HG02970 (cell line): ENCODE results near the gene HDAC11.

Experiments used
- ATAC-seq: cut with Tn5 transposase; IDR thresholded peaks from one replicate; pipeline ENCODE4 v1.9.1; 2021; ENCODE audit warnings: mild to moderate bottlenecking, moderate library complexity, moderate number of reproducible peaks; ENCODE audit not compliant: unreplicated experiment, low FRiP score

Gene HDAC11

DNA sequence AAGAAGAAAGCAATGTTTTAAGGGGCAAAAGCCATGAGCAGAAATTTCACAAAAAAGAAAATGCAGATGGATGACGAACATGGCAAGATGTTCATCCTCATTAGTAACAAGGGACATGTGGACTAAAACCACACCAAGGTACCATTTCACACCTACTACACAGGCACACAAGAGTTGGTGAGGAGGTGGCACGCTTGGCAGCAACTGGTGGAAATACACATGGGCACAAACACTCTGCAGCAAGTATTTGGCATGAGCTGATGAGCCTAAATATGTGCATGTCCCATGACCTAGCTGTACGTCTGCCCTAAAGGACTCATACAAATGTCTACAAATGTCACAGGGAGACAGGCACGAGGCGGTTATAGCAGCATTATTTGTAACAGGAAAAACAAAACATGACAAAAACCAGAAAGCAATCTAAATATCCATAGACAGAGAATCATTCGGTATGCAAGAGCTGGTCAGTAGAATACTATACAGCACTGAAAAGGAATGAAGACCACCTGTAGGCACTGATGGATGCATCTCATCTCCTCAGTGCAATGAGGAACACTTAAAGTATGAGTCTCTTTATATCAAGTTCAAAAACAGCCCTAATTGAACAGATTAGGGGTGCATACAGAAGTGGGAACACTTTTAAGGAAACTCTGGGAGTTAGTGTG, 57.3 kb downstream of the HDAC11 start:
- ATAC-seq = no peak

DNA sequence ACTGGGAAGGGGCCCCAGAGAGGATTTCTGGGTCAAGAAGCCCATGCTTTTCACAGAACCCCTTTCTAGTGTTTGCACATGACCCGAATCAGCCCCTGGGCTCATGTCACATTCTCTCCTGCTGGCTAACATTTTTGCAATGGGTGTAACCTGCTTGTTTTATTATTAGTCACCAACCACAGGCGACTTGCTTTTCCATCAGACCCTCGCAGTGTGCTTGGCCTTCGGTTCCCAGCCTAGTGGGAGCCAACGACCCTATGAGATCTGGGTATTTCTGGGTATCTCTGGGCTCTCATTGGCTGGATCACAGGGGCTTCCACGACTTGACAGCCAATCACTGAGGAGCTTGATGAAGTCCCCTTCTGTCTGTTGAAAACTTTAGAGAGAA, 57.8 kb downstream of the HDAC11 start:
- no peak for ATAC-seq

DNA sequence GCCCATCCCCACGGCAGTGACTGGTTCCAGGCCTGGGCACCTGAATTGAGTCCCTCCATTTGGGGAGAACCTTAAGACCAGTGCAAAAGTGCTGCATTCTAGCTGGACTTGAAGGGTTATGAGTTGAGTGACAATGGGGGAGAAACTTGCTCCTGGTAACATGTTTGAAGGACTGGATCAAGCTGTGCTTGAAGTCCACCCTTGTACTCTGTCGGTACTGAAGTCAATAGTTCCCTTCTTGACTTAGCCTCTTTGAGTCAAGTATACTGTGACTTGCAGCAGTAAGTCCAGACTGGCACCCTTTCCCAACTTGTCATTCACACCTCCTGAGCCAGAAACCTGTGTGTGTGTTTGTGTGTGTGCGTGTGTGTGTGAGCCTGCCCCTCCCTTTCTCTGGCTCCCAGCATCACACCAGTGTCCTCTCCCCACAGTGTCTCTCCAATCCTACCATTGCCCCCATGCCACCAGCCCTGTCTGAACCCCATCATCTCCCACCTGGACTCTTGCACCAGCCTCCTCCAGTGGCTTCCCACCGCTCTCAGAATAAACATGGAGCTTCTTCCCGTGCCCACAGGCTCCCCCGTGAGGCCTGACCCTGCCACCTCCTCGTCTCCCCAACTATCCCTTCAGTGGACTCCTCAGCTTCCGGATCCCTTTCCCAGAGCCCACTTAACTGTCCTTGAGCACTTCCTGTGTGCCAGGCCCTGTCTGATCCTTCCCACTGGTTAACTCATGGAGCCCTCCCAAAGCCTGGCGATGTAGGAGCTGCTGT, 58.6 kb downstream of the HDAC11 start:
- no peak for ATAC-seq

DNA sequence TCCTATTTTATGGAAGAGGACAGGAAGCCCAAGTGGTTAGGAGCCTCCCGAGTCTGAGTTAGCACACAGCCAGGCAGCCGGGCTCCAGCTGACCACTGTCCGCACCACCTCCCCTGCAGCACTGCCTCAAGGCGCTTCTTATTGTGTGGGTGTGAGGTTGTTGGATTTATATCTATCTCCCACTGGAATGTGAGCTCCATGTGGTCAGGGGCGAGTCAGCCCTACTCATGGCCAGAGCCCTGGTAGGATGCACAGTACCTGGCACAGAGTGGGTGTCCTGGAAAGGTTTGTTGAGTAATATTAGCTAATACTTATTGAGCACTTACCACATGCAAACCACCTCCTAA, 59.2 kb downstream of the HDAC11 start:
- ATAC-seq = no peak

DNA sequence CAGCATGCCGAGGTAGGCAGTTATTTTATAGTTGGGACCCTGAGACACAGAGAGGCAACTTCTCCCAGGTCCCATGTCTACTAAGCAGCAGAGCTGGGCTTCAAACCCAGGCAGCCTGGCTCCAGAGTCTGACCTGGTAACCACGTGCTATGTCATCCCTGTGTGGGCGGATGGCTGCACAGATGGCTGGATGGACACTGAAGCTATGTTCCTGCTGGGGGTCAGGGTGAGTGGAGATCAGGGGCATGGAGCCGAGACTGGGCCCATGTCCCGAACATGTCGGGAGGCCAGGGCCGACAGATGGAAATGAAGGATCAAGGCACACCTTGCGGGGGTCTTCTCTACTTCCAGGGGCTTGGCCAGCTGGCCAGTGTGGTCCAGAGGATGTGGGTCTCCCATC, 59.6 kb downstream of the HDAC11 start:
- ATAC-seq = no peak

DNA sequence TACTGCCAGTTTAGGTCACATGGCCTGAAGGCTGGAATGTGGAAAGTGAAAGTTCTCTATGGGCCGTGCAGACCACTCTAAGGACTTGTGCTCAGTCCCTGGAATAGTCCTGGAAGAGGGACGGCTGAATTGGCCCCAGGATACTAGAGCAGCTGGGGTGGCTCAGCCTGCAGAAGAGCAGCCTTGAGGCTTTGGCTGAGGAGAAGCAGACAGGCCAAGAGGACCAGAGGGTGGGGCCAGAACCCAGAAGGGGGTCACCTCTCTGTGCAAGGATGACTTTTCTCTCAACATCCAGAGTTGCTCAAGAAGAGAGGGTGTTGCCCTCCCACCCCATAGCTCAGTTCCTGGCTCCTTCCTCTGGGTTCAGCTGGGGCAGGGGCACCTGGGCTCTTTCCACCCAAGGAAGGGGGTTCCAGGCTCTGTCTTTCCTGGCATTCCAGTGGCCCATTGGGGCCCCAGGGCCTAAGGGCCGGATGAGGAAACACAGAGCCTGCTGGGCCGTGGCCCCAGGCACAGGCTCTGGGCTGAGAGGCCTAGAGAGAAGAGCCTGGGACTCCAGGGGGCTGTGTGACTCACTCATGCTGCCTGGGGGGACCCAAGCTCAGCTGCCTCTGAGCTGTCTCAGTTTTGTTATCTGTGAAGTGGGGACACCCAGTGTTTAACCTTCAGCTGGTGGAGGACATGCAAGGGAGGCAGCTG, 60.3 kb downstream of the HDAC11 start:
- ATAC-seq = no peak

DNA sequence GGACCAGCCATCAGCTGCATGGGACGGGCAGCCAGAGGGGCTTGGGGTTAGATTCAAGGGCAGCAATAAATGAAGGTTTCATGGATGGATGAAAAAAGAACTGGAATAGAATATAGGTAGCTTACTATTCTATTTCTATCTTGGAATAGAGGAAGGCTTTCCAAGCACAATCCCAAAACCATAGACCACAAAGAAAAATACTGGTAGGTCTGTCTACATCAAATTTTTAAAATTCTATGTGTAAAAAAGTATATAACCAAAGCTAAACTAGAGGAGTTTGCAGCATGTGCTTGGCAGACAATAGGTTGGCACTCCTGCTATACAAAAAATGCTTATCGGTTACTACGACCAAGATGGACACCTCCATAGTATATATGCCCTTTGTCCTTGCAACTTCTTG, 61.6 kb downstream of the HDAC11 start:
- no peak for ATAC-seq

DNA sequence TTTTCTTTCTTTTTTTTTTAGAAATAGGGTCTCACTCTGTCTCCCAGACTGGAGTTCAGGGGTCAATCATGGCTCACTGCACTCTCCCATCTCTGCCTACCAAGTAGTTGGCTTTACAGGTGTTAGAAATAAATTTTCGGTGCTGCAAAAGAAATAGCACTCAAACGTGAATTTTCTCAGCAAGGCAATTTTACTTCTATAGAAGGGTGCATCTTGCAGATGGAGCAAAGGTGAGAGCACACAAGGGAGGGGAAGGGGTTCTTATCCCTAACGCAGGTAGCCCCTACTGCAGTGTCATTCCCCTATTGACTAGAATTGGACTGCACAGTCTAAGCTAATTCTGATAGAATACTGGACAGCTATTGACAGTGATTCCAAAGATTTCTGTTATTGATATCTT, 62.0 kb downstream of the HDAC11 start:
- ATAC-seq = no peak

DNA sequence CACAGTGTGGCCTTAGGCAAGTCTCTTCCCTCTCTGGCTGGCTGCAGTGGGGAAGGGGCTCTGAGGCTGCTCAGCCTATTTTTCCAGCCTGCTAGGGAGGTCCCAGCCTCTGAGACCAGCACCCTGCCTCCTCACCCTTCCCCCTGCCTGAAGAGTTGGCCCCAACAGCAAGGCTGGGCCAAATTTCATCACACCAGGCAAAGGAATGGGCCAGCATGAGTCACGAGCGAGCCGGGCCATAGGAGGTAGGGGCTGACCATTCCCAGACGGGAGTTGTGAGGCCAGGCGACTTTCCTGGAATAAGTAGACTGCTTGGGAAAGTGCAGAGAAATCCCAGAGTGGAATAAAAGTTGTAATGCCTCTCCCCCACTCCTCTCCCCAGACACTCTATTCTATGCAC, 63.1 kb downstream of the HDAC11 start:
- ATAC-seq = no peak

DNA sequence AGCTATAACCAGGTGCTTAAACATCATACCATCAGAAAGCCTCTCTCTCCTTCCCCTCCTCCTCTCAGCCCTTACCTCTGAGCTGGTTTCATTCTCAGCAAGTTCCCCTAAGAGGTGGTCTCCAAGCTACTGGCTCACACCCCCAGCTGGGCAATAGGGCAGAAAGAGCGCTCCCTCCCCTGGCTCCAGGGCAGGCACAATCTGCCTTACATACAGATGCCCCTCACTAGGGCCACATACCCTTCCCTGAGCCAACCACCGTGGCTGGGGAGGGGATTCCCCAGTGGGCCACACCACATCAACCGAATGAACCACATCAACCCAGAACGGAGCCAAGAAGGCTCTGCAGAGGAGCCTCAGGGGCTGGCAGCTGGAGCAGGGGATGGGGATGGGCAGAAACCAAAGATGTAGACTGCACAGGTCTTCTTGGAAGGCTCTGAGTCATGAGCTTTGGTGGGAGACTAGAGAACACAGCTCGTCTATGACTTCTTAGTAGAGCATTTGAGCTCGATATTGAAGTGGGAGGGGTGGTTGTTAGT, 64.3 kb downstream of the HDAC11 start:
- ATAC-seq = no peak

DNA sequence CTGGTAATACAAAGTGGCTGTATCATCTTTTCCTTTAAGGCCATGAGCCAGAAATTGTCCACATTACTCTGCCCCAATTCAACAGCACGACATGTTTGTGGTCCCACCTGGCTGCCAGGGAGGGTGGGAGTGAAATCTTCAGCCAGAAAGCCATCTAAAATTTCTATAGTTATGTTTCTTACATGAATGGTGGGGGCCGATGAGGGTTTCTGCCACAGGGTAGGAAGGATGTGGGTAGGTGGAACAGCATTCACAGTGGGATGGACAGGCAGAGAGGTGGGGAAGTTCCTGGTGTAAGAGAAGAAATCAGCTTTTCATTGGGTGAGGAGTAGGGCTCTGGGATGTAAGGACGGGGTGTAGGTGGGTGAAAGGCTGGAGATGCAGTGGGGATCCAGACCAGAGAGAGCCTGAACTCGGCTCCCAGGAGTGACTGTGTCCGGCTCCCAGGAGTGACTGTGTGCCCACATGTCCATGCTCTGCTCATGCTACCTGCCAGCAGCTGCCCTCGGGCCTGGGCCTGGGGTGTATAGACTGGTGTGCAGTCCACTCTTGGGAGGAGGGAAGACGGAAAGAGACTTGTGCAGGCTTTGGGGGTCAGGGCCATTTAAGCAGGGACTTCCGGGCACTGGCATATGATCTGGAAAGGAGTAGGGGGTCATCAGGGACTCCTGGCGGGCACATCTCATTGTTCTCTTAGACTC, 65.0 kb downstream of the HDAC11 start:
- no peak for ATAC-seq

DNA sequence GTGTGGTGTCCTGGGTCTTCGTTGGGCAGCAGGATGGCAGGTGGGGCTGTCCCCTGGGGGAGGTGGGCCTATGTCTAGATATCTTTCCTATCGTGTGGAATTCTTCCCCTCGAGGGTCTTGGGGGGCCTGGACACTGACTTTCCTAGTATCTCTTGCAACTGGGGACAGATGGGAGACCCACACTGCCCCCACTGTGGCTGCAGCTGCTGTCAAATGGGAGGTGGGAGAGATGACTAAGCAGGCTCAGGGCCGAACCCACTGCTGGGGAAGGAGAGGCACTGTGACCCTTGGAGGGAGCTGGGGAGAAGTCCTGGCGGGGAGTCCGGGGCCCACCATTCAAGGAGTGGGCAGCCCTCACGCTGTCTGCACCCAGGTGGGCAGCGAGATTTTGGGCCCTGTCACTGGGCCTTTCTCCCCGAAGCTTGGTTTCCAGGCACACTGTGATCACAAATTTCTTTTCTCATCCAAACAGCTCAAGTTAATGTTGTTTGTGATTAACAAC, 65.9 kb downstream of the HDAC11 start:
- no peak for ATAC-seq

DNA sequence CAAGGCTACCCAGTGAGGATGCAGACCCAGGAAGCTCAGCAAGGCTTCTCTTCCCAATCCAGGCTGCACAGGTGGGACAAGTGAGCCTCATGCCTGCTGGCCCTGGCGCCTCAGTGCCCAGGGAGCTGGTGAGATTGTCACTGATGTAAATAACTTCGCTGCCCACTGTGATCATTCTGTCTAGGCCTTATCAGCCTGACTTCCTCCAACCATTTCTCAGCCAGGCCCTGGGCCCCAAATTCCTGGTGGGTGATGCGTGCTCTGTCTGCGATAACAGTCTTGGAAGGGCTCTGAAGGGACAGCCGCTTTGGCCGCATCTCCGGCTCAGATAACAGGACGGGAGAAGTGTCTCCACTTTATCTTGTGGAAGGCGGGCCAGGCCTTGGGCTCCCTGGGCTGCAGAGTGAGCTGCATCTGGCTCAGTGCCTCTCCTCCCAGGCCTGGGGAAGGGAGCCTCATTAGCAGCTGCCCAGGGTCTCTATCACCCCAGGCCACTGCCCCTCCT, 66.6 kb downstream of the HDAC11 start:
- no peak for ATAC-seq

DNA sequence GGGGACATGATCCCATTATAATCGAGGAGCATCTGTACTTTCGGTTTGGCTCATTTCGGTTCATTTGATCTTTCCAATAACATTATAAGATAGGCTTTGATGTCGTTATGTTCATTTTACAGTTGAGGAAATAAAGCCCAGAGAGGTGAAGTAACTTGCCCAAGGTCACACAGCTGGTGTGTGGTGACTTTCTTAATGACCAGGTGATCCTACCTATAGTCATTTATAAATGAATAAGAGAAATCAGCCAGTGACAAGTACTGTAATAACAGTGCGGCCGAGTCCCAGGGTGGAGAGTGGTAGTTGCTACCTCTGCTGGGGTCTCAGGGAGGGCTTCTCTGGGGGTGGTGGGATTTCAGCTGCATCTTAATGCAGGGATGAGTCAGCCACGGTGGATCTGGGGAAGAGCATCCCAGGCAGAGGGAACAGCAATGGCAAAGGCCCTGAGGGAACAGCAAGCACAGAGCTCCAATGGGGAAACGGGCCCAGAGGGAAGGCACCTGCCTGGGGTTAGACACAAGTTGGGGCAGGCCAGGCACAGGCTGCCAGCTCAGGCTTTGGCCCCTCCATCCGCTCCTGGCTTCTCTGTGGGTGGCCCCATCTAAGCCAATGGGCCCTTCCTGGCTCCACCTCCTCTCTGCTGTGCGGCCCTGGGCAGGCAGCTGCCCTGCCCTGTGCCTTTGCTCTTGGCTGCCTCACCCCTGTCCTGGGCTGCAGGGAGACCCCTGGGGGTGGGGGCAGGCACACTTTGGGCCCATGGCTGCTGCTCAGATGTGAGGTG, 67.7 kb downstream of the HDAC11 start:
- no peak for ATAC-seq

DNA sequence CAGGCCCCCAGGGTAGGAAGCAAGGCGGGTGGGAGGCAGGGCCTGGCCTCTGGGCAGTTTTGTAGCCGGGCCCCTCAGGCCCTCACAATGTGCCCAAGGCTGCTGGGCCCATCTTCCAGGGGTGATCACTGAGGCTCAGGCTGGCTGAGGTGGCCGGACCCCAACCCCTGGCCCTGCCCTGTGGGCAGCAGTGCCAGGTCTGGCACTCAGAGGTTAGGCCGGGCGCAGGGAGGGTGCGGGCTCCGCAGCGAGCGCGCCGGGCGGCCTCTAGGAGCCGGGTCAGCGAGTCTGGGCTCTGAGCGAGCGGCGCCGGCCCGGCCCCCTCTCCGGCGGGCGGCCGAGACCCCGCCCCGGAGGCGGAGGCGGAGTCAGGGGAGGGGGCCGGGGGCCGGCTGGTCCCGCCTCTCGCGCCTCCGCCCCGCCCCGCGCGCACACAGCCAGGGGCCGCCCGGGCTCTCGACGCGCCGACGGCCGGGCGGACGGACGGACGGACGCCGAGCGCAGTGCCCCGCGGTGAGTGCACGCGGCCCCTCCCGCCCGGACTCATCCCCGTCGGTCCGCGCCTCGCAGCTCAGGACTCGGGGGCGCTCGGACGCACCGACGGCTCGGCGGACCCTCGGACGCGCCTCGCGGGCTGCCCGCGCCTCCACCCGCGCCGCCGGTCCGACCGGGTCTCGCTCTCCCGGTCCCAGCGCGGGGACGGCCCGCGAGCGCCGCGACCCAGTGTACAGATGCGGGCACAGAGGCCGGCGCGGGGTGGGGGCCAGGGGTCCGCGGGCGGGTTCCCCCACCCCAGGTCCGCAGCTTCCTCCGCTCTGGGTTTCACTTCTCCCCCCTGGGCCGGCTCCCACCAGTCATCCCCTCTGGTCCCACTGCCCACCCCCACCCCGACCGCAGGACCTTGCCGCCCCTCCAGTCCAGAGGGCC, 68.9 kb downstream of the HDAC11 start, which contains the start of gene FBLN2:
FBLN2 (plus strand) TSS at position 430 of the 927 bp plus-strand sequence. CDS start 21,231 bp downstream, outside the sequence.
- ATAC-seq = no peak

DNA sequence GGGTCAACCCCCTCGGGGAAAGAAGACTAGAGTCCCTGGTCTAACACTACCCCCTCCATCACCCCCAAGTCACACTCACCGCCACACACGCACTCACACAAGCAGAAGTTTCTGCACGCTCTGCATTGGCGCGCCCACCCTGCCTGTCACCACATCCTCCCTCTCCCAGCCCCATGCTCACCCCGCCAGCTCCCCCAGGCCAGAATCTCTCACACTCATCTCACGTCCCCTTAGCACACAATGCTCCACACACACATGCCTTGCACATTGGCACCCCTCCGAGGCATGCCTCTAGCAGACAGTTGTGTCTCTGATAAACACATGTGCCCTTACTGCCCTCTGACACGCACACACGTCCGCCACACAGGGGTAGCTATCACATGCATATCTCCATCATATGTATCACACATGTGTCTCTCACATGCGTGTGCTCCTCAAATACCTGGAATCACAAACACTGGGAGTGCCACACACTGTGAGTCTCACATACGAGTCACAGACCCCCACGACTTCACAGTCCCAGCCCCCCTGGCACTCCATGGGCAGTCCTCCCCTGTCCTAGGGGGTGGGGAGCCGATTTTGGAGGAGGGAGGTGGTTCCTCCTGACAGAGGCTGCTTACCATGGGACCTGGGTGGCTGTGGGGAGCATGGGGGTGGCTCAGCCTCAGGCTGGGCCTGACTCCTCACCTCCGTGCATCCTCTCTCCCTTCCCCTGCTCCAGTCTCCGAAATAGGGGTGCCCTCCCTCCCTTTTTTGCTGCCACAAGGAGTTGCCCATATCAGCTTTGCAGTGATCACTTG, 69.7 kb downstream of the HDAC11 start:
- ATAC-seq = no peak

DNA sequence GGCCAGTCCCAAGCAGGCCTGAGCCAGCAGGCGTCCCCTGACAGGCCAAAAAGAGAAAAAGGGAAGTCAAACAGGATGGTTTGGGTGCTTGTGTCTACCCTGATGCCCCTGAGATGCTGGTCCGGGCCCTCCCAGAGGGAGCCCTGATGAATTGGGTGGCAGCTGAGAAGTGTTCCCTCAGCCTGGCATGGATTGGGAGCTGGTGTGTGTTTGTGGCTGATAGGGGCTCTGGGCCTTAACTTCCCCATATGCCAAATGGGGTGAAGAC, 70.3 kb downstream of the HDAC11 start:
- no peak for ATAC-seq

DNA sequence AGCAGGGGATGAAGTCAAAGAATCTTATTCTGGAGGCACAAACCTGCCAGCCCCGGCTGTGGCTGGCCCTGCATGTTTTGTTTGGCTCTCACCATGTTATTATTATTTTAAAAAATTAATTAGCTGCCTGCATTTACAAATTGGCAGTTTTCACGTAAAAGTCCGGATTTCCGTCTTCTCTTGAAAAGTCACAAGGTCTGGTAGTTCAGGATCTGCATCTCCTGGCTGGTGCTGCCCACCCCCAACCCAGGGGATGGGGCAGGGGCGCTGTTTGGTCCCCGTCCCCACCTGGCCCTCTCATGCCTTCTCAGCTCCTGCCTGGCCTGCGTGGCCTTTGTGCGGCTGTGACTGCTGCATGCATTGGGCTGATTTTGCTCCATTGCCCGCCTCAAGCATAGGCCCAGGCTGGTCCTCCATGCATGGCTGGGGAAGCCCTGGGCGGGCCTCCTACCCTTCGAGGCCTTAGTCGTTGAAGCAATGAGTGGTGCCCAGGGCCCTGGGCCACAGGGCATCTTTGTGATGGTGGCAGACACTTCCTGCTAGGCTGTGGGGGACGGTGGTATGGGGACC, 70.8 kb downstream of the HDAC11 start:
- no peak for ATAC-seq
